ENCODE measurements around the gene POLG2.

GRCh38 chr17:64494121-64494520 lies 2.7 kb downstream of the POLG2 start:
- TF ChIP-seq CTCF (conservative IDR thresholded peaks at IDR 0.05; ENCODE audit: low read length): no peak
- no peak for TF ChIP-seq EZH2phosphoT487 (IDR thresholded peaks at IDR 0.05; ENCODE audit: borderline replicate concordance, low read depth, low read length)

Data from OCI-LY7 (cell line).